SK-N-MC (cell line): ENCODE data around the gene DCP1A.
"Not testable (repeated sequence)": the region's sequence is repeated elsewhere in the genome, so short reads cannot be mapped to it uniquely, and the experiment has no call there.

Source experiments
- EZH2 ChIP-seq: fragments of 200-600 bp; sonication (generic); IDR thresholded peaks from one replicate; pipeline ENCODE4 v1.6.1; 2017; ENCODE audit warnings: antibody characterized with exemption
- POLR2AphosphoS5 ChIP-seq: IDR thresholded peaks from 2 replicates; pipeline ENCODE4 v1.6.1; 2012; ENCODE audit warnings: mild to moderate bottlenecking, low read depth, low read length, borderline replicate concordance

GRCh38 chr3:53252947-53253322 is 94.4 kb downstream of the DCP1A start:
- TF ChIP-seq EZH2, POLR2AphosphoS5: not testable (repeated sequence)
